GM21825 (cell line): ENCODE results near the gene PFKFB1.
"Not testable (repeated sequence)": the region's sequence is repeated elsewhere in the genome, so short reads cannot be mapped to it uniquely, and the experiment has no call there.

Experiments
- ATAC-seq: cut with Tn5 transposase; IDR thresholded peaks from one replicate; pipeline ENCODE4 v1.9.1; 2021; ENCODE audit warnings: mild to moderate bottlenecking, moderate library complexity; ENCODE audit not compliant: unreplicated experiment

Gene PFKFB1

DNA sequence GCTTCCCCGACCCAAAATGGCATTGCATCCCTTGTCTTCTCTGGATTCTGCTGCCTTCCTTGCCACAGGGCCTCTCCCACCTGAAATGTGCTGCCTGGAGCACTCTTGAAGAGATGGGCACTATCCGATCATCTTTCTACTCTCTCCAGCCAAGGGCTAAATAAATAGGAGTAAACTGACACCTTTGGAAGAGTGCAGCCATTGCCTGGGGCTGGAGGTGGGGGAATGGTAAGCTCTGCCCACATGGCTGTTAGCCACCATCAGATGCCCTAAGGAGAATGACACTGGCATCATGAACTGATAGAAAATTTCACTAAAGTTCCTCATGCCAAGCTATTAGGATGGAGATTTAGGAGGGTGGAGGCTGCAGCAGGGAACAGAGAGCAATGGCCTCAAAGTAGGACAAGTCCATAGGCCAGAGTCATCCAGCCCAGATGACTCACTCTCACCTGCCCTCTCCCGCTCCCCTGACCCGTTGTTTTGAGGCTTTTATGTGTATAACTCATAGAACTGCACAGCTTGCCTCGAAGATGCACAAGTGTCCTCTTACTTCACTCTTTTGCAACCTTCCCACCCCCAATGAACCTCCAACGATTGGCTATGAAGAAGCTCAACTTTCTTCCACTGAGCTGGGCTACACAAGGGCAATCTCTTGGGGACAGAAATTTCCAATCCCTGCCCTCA, 822 bp upstream of the PFKFB1 start:
- ATAC-seq: no peak

DNA sequence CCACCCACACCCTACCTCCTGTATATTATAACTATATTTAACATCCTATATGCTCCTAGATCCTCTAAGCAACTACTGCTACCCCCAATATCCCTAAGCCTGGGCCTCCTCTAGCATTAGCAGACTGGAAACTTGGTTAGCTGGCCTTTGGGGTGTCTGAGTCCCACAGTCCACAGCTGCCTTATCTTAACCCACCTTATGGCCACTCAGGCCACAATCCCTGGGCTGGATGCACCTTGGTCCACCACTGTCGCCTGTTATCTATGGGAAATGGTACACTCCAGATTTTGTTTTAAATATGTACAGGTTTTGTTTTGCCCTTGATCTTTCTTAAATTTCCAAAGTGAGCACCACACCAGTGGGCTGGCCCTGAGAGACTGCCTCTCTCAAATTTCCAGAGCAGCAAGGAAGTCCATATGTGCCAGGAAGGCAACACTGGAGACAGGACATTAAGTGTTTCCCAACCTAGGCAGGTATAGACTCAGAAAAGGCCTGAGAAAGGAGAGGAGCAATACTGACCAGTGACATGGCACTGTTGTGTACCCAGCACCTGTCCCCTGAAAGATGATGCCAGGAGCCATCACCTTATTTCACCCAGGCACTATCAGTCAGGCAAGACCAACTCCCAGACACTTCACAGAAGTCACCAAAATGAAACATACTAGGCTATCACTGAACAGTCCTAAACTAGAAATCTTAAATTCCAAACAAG, 921 bp downstream of the PFKFB1 start:
- no peak for ATAC-seq

DNA sequence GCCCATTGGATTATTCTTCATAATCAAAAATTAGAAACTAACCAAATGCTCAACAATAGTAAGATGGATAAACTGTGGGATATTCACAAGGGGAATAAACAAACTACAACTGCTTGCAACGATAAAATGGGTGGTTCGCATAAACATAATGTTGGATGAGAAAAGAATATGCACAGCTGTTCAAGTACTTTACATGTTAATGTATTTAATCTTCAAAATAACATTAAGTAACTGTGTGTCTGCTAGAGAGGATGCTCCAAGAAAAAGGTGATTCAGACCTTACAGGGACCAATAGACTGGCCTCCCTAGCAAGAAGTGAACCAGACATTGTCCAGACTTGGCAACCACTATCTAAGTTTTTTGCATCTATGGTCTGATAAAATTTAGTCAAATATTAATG, 2.3 kb downstream of the PFKFB1 start:
- ATAC-seq: no peak

DNA sequence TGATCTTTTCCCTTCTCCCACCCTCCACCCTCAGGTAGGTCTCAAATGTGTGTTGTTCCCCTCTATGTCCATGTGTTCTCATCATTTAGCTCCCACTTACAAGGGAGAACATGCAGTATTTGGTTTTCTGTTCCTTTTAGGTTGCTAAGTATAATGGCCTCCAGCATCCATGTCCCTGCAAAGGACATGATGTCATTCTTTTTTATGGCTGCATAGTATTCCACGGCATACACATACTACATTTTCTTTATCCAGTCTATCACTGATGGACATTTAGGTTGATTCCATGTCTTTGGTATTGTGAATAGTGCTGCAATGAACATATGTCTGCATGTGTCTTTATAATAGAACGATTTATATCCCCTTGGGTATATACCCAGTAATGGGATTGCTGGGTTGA, 10.7 kb downstream of the PFKFB1 start:
- not testable (repeated sequence) for ATAC-seq

DNA sequence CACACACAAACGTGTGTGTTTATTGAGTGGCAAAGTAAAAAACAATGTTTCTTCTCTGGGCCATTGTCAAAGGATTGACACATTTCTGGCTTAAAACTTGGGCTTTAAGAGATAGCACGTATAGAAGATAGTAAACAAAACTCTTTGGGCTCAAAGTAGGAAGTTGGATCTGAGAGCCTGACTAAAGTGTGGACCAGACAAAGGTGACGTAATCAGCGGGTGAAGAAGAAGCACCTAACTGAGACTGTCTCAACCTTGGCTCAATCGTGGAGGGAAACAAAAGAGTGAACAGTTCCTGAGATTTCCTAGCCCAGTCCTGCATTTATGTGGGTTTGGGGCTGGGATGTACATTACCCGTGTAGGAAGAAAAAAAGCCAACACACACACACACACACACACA, 13.7 kb downstream of the PFKFB1 start:
- no peak for ATAC-seq

DNA sequence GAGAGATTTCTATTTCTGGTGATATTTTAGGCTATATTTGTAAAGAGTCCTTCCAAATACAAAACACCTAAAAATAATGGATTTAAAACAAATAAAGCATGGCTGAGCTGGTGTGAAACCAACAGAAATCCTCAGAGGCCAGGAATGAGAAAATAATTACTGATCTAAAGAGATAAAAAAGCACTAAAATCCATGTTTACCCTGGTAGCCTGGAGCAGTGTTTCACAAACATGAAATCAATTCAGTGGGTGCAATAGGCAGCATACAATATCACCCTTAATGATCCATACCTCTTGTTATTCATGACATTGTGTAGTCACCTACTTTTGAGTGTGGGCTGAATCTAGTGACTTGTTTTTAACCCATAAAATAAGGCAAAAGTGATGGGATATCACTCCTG, 14.6 kb downstream of the PFKFB1 start:
- ATAC-seq: no peak

DNA sequence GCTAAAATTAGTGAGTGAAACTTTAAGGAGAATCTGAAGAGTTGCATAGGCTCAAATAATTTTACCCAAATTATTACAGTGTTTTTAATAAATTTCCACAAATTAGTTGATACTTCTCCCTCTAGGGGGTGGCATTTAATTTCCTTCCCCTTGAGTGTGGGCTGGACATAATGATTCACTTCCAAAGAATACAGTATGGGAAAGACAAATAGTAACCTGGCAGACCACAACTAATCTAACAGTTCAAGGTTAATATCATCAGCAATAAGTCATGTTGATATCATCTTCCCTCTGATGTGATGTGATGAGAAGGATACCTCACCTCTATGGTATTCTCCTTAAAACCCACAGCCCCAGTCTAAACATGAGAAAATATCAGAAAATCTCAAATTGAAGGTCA, 15.5 kb downstream of the PFKFB1 start:
- ATAC-seq: no peak

DNA sequence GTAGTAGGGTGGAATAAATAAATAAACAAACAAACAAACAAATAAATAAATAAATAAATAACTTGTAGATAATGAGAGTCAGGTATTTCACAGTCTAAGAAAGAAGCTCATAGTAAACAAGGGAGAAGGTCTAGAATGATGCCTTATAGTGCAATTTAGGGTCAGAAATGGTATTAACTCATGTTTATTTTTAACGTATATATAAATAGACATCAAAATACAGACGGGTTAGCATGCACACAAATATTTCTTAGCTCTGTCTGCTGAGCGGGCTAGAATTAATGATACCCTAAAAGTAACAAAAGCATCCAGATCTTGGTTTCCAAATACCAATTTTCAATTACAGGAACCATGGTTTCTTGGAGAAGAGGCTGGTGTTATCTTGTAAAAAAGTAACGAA, 16.6 kb downstream of the PFKFB1 start:
- no peak for ATAC-seq

DNA sequence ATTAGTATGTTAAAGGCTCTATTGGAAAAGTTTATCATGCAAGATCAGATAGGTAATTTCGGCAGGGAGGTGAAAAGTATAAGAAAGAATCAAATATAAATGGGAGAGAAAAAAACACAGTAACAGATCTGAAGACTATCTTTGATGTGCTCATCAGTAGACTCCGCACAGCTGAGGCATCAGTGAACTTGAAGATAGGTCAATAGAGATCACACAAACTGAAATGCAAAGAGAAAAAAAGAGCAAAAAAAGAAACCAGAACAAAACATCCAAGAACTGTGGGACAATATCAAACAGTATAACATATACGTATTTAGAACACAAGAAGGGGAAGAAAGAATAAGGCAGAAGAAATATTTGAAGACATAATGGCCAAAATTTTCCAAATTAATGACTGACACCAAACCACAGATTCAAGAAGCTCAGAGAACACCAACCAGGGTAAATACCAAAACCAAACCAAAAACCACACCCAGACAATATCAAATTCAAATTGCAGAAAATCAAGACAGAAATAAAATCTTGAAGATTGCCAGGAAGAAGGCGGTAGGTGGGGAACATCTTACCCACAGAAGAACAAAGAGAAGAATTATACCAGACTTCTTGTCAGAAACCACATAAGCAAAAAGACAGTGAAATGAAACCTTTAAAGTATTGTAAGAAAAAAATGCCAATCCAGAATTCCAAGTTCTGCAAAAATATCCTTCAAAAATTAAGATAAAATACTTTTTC, 29.1 kb downstream of the PFKFB1 start:
- no peak for ATAC-seq

DNA sequence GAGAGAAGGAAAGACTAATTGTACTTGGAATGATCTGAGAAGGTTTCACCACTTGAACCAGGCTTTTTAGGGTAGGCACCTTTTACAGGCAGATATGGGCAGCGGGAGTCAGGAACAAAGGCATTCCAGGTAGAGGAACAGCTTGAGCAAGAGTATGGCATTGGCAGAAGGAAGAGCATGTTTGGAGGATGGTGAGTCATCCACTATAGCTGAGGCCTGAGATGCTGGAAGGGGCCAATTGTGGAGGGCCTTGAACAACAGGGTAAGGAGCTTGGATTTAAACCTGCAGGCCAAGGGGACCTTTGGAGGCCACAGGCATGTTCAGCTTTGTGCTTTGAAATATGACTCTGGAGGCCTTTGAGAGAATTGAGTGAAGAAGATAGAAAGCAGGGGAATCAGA, 32.2 kb downstream of the PFKFB1 start:
- no peak for ATAC-seq

DNA sequence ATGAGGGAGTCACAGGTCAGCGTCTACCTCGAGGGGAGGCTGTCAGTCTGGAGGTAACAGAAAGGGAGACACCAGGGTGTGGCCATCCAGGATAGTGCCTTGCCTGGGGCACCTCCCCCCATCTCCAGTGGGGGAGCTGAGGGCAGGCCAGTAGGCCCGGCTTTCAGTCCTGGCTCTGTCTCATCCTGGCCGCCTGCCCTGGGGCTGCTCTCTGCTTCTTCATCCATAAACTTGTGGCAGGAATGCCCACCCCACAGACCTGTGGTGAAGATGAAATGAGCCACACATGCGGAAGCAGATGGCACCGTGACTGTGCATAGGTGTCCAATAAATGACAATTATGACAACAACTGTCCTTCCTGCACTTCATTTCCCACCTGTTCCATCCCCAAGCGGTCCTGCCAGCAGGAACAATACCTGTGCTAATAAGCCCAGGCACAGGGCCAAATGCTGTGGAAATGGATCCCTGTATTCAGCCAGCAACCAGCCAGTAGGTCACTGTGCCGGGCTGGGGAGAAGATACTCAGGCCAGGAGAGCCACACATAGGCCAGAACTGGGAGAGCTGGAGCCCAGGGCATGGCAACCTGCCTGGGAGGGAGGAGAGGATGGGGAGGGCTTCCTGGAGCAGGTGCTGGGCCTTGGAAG, 43.1 kb downstream of the PFKFB1 start:
- ATAC-seq: no peak

DNA sequence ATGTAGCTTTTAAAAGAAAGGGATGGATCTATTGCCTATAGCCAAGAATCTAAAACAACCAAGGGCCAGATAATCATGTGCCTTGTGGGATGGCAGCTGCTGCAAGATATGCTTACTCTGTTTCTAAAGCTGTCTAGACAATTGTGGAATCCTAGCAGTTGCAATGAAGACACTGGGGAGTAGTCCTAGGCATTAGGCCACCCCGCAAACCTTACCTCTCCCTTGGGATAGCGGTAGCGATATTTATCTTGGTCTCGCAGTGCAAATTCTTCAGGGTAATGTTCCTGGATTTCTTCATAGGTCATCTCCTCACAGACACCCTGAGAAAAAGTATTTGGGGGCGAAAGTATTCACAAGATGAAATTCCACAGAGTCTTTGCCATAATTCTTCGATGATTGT, 48.8 kb downstream of the PFKFB1 start:
- no peak for ATAC-seq

DNA sequence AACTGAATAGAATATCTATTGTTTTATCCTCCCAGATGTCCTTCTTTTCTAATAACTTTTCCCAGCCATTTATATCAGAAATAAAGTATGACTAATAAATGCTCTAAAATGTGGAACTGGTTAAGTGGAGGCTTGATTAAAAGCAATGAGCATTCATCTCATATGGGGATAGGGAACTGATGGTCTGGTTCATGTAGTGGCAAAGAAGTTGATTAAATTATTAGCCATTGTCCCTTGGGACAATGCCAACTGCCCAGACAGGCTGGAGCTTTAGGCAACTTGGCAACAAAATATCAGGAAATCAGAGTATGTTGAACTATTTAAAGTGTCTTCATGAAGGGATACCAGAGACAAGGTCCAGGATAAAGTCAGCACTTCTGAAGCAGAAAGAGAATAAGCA, 49.2 kb downstream of the PFKFB1 start:
- no peak for ATAC-seq

DNA sequence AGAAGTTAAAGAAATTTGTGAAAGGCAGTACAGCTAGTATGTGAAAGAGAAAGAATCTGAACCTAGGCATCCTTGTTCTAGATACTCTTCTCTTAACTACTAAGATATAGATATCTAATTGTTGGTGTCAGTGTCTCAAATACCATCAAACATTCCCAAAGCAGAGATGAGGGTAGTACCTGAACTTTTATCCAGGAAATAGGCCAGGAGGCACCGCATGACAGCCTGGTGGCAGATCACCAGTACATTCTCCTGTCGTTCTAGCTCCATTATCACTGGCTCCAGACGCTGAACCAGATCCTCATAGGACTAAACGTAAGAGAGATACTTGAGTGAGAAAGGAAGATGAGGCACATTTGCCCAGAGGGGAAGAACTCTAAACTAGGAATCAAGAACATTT, 56.6 kb downstream of the PFKFB1 start:
- no peak for ATAC-seq

DNA sequence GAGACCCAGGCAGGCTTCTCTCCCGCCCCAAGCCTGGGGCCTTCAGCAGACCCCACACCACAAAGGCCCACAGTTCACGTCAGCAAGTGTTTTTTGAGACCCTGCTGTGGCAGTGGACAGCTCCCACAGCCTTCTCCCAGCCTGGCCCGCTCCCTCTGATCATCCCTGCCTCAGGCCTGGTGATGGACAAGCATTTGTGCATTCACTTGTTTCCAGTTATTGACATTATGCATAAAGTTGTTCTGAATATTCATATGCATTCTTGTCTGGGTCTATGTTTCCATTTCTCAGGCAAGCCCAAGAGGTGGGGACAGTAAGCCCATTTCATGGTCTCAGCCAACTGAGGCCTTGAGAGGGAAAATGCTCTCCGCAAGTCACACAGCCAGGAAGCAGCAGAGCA, 58.7 kb downstream of the PFKFB1 start:
- no peak for ATAC-seq

DNA sequence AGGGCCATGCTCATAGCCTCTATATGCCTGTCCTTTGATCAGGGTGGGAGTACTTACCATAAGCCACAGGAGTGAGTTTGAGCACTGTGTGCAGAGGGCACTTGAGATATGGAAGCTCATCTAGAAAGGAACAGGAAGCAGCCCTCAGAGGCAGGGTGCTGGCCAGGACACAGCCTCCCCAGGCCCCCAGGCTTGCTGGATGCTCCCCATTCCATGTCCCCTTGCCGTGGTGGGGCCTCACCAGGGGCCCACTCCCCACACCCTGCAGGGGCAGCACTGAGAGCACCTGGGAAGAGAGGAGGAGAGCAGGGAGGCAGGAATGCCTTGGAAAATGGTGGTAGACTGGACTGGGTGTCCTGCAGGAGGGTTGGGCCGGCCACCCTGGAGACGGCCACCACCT, 59.1 kb downstream of the PFKFB1 start:
- no peak for ATAC-seq

DNA sequence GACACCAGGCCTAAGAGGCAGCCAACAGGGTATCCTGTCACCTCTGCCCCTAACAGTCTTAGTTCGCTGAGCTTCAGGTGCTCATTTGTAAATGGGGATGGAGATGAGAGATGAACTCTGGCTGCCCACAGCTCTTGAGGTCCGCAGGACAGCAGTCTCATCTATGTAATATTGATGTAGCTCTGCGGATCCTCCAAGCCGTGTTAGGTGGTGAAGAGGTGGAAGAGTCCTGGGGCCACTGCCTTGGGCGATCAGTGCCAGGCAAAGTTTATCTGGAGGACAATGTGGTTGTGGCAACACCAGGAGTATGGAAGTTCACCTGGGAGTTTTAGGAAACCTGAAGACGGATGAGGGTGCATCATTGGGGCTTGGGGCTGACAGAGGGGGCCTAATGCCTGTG, 59.9 kb downstream of the PFKFB1 start:
- ATAC-seq: no peak

DNA sequence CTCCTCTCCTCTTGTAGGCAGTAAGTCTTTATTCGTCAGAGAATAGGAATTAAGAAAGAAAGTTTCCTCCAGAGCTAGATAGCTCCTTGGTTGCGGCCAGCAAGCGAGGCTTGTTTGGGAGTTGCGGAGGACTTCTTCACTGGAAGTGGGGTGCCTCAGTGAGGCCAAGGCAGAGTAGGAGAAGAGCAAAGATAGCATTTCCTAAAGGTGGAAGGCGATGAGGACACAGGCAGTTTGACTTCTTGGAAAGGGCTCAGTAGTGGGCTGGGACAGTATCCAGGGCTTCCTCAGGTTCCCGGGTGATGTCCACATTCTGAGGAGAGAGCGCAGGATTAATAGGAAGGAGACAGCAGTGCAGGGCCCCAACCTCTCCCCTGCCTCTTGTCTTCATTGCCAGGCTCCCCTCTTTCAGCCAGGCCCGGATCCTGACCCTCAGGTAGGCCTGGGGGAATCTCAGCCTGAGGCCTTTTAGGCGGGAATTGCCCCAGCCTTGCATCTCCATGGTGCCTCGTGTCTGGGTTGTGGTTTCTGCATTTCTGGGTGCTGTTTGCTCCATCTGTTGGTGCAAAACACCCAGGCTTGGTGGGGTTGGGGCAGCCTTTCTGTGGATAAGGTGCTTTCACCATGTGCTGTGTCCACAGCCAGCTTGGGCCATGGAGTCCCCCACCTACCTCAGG, 60.7 kb downstream of the PFKFB1 start:
- no peak for ATAC-seq

DNA sequence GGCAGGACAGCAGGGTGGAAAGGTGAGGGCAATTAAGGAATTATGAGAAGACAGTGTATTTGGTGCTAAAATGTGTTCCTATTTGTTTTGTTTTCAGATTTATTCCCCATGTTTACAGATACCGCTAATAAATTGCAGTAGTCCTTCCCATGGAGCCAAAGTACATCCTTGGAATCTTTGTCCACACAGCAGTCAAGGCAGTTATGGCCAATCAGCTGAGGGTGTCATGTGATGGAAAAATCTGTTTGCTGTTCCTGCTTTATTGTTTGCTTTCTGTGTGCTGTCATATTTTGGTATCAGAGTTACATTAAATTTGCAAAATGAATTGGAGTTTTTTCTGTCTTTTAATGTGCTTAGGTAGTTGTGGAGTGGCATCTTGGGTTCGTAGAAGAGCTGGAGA, 62.9 kb downstream of the PFKFB1 start:
- no peak for ATAC-seq

DNA sequence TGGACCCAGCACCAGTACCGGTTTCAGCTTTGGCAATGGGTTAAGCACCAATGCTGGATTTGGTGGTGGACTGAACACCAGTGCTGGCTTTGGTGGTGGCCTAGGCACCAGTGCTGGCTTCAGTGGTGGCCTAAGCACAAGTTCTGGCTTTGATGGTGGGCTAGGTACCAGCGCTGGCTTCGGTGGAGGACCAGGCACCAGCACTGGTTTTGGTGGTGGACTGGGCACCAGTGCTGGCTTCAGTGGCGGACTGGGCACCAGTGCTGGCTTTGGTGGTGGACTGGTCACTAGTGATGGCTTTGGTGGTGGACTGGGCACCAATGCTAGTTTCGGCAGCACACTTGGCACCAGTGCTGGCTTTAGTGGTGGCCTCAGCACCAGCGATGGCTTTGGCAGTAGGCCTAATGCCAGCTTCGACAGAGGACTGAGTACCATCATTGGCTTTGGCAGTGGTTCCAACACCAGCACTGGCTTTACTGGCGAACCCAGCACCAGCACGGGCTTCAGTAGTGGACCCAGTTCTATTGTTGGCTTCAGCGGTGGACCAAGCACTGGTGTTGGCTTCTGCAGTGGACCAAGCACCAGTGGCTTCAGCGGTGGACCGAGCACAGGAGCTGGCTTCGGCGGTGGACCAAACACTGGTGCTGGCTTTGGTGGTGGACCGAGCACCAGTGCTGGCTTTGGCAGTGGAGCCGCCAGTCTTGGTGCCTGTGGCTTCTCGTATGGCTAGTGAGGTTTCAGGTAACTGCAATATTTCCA, 63.5 kb downstream of the PFKFB1 start:
- ATAC-seq: no peak
